ENCODE data around the gene AUTS2. TPM values are rescaled to one million over a fixed set of nuclear protein-coding genes. Genes with fewer than 3 reads are reported as not detected.

Gene AUTS2
- total and polyA plus RNA-seq, 10 of the 15 experiments (the other 5 are each of a cell fraction or from before 2014, with no cell fraction given), result 6.4 to 55.6 (median 21.6) TPM

GRCh38 chr7:69912141-69912540 lies 313.9 kb downstream of the AUTS2 start (continued):
- TF ChIP-seq RB1 (IDR thresholded peaks at IDR 0.05; ENCODE audit: borderline replicate concordance), result no peak
- TF ChIP-seq EZH2 (IDR thresholded peaks at IDR 0.05; ENCODE audit: borderline replicate concordance, control insufficient read depth, low read depth, low read length), result no peak

GRCh38 chr7:69912846-69913245 lies 314.6 kb downstream of the AUTS2 start:
- H2AFZ ChIP-seq (ENCODE audit: control insufficient read depth, low read depth, low read length), result no peak overlapping the region
- no peak for ATAC-seq
- no peak overlapping the region for H3K4me2 ChIP-seq (ENCODE audit: control insufficient read depth, insufficient read depth)
- intact Hi-C loops (cut with micrococcal nuclease; ENCODE audit: unreplicated experiment), result no loop called here
- peaks cover 4% of the 10 kb centered on the region for H3K4me1 ChIP-seq (ENCODE audit: control insufficient read depth, insufficient read depth, low read length)
- DNase-seq (ENCODE audit: low read depth, low spot score), result no peak
- no peak for FAIRE-seq
- H3K27me3 ChIP-seq (replicated peaks in 1 of 2; ENCODE audit: control insufficient read depth in 2 of 2, insufficient read depth in 2 of 2, low read length in 1 of 2), result no peaks in the 10 kb centered on the region
- peaks cover 0 to 11% of the 10 kb centered on the region in 2 experiments; a peak in 2 of 4 replicates for H3K36me3 ChIP-seq (ENCODE audit: control insufficient read depth in 2 of 2, insufficient read depth in 2 of 2, low read length in 1 of 2)
- POLR2A ChIA-PET, result no interaction called here
- RAD21 ChIA-PET (ENCODE audit: unreplicated experiment), result no interaction called here
- BruUV-seq (replicated peaks), result no TSS peak
- 87% methylated on average over 1 of the region's 1 CpG for WGBS (ENCODE audit: insufficient coverage, insufficient replicate concordance, low lambda C conversion rate, missing lambda C conversion rate)
- H3K27ac ChIP-seq (ENCODE audit: control insufficient read depth, insufficient read depth), result no peak overlapping the region
- no peaks in the 10 kb centered on the region for H4K20me1 ChIP-seq (ENCODE audit: control insufficient read depth, insufficient read depth)
- TF ChIP-seq SPI1 (IDR thresholded peaks at IDR 0.05; ENCODE audit: borderline replicate concordance, insufficient read depth, low read depth, low read length), result no peak
- no peak for TF ChIP-seq SRF (IDR thresholded peaks at IDR 0.05; ENCODE audit: low read depth in 2 of 2, low read length in 2 of 2)
- TF ChIP-seq ZNF274 (IDR thresholded peaks at IDR 0.05; ENCODE audit: insufficient read depth, insufficient read length), result no peak
- H3K9me3 ChIP-seq (replicated peaks; ENCODE audit: control insufficient read depth, insufficient read depth, low read length), result peaks cover 11% of the 10 kb centered on the region; the same call in 2 of the 3 replicates
- in situ Hi-C loops (cut with MboI), result no loop called here
- H3K4me3 ChIP-seq, result no peak overlapping the region
- no peak overlapping the region for H3K9ac ChIP-seq (ENCODE audit: control insufficient read depth, insufficient read depth, low read length)
- peaks cover 2% of the 10 kb centered on the region for H3K79me2 ChIP-seq (ENCODE audit: control insufficient read depth, insufficient read depth, low read length)
- SMC1A ChIA-PET (ENCODE audit: uncharacterized antibody, unreplicated experiment), result interaction anchor here (0.6 to 1.7 kb wide), 5 partner anchors 12 to 88 kb away, joined by 3 to 4 read pairs (median 3); no protein-coding TSS in a partner anchor
- CTCF ChIA-PET, result interaction anchor here (1.5 kb wide), 1 partner anchor 12 kb away, joined by 5 read pairs; no protein-coding TSS in a partner anchor

Measured in GM12878 (cell line).